ENCODE results near the gene TMEM116.
A peak's percentile ranks its signal among the peaks of the same experiment; 100 is the strongest.
"Not testable (repeated sequence)": the region's sequence is repeated elsewhere in the genome, so short reads cannot be mapped to it uniquely, and the experiment has no call there.

The TMEM116 gene

DNA sequence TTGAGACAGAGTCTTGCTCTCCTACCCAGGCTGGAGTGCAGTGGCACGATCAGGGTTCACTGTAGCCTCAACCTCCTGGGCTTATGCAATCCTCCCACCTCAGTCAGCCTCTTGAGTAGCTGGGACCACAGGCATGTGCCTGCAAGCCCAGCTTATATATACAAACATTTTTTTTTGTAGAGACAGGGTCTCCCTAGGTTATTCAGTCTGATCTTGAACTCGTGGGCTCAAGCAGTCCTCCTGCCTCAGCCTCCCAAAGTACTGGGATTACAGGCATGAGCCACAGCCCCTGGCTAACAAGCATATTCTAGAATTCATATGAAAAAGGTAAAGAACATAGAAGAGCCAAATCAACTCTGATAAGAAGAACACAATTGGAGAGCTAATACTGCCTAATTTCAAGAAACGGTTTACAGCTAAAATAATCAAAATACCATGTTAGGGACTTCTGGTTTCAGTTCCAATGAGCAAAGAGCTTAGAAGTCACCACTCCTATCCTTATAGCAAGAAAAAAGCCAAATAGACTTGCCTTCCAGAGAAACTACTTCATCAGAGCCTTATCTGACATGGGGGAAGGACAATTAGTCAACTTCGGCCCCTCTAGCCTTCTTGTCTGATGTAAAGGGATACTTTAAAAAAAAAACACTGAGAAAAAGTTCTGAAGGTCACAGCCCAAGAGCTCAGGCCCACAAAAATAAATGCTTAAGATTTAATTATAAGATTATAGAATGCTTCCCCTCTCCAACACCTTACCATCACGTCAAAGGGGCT, 37.6 kb downstream of the TMEM116 start:
- DNase-seq = no peak

DNA sequence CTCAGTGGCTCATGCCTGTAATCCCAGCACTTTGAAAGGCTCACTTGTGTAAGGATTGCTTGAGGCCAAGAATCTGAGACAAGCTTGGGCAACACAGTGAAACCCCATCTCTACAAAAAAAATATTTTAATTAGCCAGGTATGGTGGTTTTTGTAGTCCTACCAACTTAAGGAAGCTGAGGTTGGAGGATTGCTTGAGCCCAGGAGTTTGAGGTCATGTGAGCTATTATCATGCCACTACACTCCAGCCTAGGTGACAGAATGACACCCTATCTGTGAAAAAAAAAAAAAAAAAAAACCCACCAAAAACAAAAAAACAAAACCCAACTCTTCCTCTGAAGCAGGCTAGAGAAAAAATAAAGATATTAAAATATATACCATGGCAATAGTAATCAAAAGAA, 41.2 kb downstream of the TMEM116 start:
- no peak for DNase-seq

- DNase-seq = no peak
These were observed 48.0 kb downstream of the TMEM116 start for GRCh38 chr12:111964935-111965334.

DNA sequence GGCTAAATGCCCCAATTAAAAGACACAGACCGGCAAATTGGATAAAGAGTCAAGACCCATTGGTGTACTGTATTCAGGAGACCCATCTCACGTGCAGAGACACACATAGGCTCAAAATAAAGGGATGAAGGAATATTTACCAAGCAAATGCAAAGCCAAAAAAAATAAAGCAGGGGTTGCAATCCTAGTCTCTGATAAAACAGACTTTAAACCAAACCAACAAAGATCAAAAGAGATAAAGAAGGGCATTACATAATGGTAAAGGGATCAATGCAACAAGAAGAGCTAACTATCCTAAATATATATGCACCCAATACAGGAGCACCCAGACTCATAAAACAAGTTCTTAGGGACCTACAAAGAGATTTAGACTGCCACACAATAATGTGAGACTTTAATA, 53.4 kb downstream of the TMEM116 start:
- DNase-seq = not testable (repeated sequence)

- not testable (repeated sequence) for DNase-seq
These were observed 55.7 kb downstream of the TMEM116 start for GRCh38 chr12:111957224-111957623.

GRCh38 chr12:111954969-111955368, 58.0 kb downstream of the TMEM116 start:
- DNase-seq = no peak

DNA sequence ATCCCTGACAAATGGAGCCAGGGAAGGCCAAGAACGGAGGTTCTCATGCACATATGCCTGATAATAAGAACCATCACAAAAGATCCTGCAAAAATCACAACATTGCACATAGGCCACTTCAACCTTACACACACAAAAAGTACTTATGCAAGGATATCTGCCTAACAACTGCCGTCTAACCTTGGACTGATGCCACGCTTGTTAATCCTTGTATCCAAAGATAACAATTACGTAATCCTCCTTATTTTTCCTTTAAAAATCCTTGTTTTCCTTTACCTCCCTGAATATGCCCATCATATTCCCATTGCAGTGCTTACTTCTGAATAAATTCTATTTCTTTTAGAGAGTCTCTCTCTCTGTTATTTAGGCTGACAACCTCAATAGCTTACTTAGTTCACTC, 59.5 kb downstream of the TMEM116 start:
- no peak for DNase-seq

DNA sequence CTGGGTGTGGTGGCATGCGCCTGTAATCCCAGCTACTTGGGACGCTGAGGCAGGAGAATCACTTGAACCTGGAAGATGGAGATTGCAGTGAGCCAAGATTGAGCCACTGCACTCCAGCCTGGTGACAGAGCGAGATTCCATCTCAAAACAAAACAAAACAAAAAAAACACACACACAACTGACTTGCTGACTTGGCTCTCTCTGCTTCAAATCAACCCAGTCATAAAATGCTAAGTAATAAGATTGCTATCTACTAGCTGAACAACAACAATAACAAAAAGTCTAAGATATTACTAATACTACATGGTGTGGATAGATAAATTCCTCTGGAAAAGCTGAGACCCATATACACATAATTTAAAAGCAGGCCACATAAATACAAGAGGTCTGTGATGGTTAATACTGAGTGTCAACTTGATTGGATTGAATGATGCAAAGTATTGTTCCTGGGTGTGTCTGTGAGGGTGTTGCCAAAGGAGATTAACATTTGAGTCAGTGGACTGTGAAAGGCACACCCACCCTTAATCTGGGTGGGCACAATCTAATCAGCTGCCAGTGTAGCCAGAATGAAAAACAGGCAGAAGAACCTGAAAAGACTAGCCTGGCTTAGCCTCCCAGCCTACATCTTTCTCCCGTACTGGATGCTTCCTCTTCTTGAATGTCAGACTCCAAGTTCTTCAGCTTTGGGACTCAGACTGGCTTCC, 60.7 kb downstream of the TMEM116 start:
- not testable (repeated sequence) for DNase-seq

GRCh38 chr12:111950961-111951676, 61.8 kb downstream of the TMEM116 start:
- not testable (repeated sequence) for DNase-seq

DNA sequence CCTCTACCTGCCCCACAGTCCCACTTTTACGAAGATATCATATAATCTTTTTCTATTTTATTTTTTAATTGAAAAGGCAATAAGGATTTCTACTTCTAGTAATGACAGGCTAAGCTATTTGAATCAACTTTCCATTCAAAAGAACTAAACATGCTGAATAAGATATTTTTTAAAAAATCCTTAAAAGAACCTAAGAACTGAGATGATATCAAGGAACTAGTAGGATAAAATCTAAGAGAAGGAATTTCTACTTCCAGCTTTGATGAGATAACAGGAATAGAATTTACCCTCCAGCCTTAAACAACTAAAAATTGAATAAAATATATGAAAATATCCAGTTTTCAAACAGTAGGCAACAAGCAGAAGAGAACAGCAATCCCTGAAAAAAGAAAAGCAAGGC, 69.0 kb downstream of the TMEM116 start:
- DNase-seq = no peak

- peak; percentile 80 for DNase-seq
These were observed 70.4 kb downstream of the TMEM116 start for GRCh38 chr12:111942557-111942956.

GRCh38 chr12:111937429-111937828, 75.5 kb downstream of the TMEM116 start:
- DNase-seq = peak; percentile 10

GRCh38 chr12:111936869-111937268, 76.1 kb downstream of the TMEM116 start:
- no peak for DNase-seq

DNA sequence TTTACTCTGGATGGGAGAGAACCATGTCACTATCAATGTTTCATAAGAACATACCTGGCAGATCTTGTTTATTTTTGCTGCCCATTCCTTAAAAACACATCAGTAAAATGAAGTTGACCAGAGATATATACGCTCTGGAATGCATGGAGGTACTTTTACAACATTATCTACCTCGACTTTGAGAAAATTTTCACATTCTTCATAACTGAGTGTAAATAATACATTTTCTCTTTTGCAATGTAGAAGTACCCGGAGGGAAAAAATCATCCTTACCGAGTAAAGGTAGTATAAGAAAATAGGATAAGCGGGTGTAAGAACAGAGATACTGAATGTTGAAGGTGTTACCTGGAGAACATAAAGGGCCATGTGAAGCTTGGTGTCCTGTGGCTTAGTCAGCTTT, 80.7 kb downstream of the TMEM116 start:
- DNase-seq = no peak

DNA sequence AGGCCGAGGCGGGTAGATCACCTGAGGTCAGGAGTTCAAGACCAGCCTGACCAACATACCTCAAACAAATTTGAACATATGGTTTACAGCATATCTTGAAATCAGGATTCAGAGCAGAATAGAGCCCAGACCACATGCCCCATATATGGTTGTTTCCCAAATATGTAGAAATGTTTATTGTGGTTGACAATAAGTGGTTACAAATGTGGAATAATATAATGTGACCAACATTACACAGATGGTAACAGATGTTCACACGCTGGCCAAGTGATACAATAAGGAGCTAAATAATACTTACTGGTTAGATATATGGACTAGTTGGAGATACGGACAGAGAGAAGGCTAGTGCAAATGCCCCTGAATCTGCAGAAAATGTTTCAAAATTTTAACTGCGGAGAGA, 85.6 kb downstream of the TMEM116 start:
- DNase-seq = no peak

DNA sequence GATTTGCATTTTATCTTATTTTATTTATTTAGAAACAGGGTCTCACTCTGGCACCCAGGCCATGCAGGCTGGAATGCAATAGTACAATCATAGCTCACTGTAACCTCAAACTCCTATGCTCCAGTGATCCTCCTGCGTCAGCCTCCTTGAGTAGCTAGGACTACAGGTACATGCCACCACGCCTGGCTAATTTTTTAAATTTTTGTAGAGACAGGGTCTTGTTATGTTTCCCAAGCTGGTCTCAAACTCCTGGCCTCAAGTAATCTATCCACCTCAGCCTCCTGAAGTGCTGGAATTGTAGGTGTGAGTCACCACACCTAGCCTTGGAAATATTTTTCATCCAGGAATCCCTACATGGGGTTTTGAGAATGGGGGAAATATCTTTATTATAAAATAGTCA, 86.3 kb downstream of the TMEM116 start:
- no peak for DNase-seq

GRCh38 chr12:111925171-111925570, 87.8 kb downstream of the TMEM116 start:
- DNase-seq = no peak

GRCh38 chr12:111907740-111908139, 105.2 kb downstream of the TMEM116 start:
- DNase-seq = no peak

DNA sequence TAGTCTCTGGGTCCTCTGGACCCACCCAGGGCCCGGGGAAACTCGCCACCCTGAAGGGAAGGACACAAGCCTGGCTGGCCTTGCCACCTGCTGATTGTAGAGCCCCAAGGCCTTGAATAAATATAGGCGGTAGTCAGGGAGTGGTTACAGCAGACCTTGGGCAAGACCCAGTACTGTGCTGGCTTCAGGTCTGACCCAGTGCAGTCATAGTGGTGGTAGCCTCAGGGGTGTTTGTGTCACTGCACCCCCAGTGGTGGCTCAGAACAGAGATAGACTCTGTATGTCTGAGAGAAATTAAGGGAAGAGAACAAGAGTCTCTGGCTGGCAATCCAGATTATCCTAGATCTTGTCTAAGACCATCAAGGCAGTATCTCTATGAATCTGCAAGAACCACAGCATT, 107.5 kb downstream of the TMEM116 start:
- DNase-seq = no peak

DNA sequence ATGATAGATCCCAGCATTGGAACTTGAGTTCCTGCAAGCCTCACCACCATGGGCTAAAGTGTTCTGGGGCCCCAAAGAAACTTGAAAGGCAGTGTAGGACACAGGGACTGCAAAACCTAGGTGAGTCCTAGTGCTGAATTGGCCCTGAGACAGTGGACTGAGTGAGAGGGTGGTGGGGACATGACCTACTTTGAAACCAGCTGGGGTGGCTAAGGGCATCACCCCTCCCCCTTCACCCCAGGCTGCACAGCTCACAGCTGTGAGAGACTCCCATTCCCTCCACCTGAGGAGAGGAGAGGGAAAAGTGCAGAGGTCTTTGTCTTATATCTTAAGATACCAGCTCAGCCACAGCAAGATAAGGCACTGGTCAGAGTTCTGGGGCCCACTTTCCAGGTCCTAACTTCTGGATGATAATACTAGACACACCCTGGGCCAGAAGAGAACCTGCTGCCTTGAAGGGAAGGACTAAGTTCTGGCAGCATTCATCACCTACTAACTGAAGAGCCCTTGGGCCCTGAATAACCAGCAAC, 108.5 kb downstream of the TMEM116 start:
- DNase-seq = no peak

GRCh38 chr12:111901182-111901581, 111.8 kb downstream of the TMEM116 start:
- DNase-seq = no peak

GRCh38 chr12:111894556-111894955, 118.4 kb downstream of the TMEM116 start:
- no peak for DNase-seq

DNA sequence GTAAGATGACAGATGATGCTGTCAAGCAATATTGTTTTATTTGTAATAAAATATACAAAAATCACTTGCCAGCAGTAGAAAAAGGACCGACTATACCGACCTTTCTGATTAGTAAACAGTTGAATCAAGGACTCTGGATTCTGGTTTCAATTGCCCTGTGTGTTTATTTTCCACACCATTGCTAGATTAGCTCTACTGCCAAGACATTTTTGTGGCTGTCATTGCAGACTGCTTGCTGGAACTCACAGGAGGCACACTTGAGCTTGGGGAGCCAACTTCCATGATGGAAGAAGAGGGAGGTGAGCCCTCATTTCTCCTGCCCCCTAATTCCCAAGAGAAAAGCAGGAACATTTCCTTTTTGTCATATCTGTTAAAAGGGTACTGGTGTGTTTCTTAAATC, 119.7 kb downstream of the TMEM116 start:
- DNase-seq = no peak
